ENCODE results near the gene TNFRSF1B.

Gene TNFRSF1B

GRCh38 chr1:12228979-12229378, 62.2 kb downstream of the TNFRSF1B start:
- peaks cover 5% of the 10 kb centered on the region for H3K79me2 ChIP-seq (ENCODE audit: control insufficient read depth, insufficient read depth, low read length, poor library complexity)
- H3K79me1 ChIP-seq (ENCODE audit: low read length), result peaks cover 5% of the 10 kb centered on the region
- H4K91ac ChIP-seq (ENCODE audit: low read depth, low read length), result no peak overlapping the region
- H4K8ac ChIP-seq (ENCODE audit: low read depth, low read length), result no peak overlapping the region
- H3K9ac ChIP-seq (ENCODE audit: low read length), result no peak overlapping the region
- H2BK12ac ChIP-seq (ENCODE audit: low read length), result no peak overlapping the region
- H3K4me3 ChIP-seq (ENCODE audit: low read depth, low read length), result no peak overlapping the region
- no peak overlapping the region for H3K27ac ChIP-seq (ENCODE audit: low read depth, low read length)
- H4K12ac ChIP-seq (ENCODE audit: low read depth, low read length), result no peak overlapping the region
- H3K9me3 ChIP-seq (ENCODE audit: insufficient read depth, low read depth, low read length), result no peaks in the 10 kb centered on the region
- H3K4ac ChIP-seq (ENCODE audit: low read depth, low read length), result no peak overlapping the region
- no peak overlapping the region for H3K4me2 ChIP-seq (ENCODE audit: low read length)
- H2BK5ac ChIP-seq (ENCODE audit: low read depth, low read length, poor library complexity), result no peak overlapping the region
- H3K27me3 ChIP-seq (ENCODE audit: insufficient read depth, low read length), result no peaks in the 10 kb centered on the region
- H2AK5ac ChIP-seq (ENCODE audit: low read length), result no peak overlapping the region
- no peaks in the 10 kb centered on the region for H3K36me3 ChIP-seq (ENCODE audit: control insufficient read depth in 1 of 2, insufficient read depth in 2 of 2, low read length in 2 of 2)
- no peak overlapping the region for H3K14ac ChIP-seq (ENCODE audit: low read length)
- H3K4me1 ChIP-seq (ENCODE audit: control insufficient read depth in 1 of 2, insufficient read depth in 2 of 2, low read length in 2 of 2), result peaks cover 3 to 5% of the 10 kb centered on the region in 2 experiments
- H3K18ac ChIP-seq (ENCODE audit: low read length), result no peak overlapping the region
- no peak overlapping the region for H2AFZ ChIP-seq (ENCODE audit: insufficient read depth, low read length, poor library complexity)
- no peak overlapping the region for H2BK120ac ChIP-seq (ENCODE audit: insufficient read depth, low read length, poor library complexity)
- H3K23ac ChIP-seq (ENCODE audit: low read length), result no peak overlapping the region
- DNase-seq, result no peak
- no CpG with 5 or more reads among the region's 7 CpGs for WGBS (ENCODE audit: extremely low coverage, insufficient coverage, insufficient read length)

DNA sequence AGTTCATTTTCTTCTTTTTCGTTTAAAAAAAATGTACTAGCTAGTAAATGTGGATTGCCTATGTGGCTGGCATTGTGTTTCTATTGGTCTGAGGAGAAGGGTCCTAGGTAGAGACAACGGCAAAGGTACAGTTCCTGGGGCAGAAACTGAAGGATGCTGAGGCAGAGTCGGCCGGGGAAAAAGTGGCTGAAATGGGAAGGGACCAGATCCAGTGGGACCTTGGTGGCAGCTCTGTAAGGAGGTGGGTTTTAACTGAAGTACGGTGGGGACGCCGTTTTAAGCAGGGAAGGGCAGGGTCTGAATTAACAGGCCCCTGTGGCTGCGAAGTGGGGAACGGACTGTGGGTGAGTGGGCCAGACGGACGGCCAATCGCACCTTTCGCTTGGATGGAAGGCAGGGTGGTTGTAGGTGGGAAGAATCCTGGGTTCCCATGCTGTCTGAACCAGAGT, 62.6 kb downstream of the TNFRSF1B start:
- Histone ChIP-seq H3K14ac (ENCODE audit: low read length) (no peak overlapping the region), H2BK12ac (ENCODE audit: low read length) (no peak overlapping the region), H2BK120ac (ENCODE audit: insufficient read depth, low read length, poor library complexity) (no peak overlapping the region), H2AK5ac (ENCODE audit: low read length) (no peak overlapping the region), H3K27me3 (ENCODE audit: insufficient read depth, low read length) (no peaks in the 10 kb centered on the region), H3K23ac (ENCODE audit: low read length) (no peak overlapping the region), H3K4me1 (ENCODE audit: control insufficient read depth in 1 of 2, insufficient read depth in 2 of 2, low read length in 2 of 2) (peaks cover 3 to 5% of the 10 kb centered on the region in 2 experiments), H3K79me2 (ENCODE audit: control insufficient read depth, insufficient read depth, low read length, poor library complexity) (peaks cover 5% of the 10 kb centered on the region), H4K8ac (ENCODE audit: low read depth, low read length) (peak overlapping the region; percentile 25), H3K36me3 (ENCODE audit: control insufficient read depth in 1 of 2, insufficient read depth in 2 of 2, low read length in 2 of 2) (no peaks in the 10 kb centered on the region), H3K4me2 (ENCODE audit: low read length) (no peak overlapping the region), H2AFZ (ENCODE audit: insufficient read depth, low read length, poor library complexity) (peak overlapping the region; percentile 57), H3K4ac (ENCODE audit: low read depth, low read length) (no peak overlapping the region), H3K18ac (ENCODE audit: low read length) (no peak overlapping the region), H4K91ac (ENCODE audit: low read depth, low read length) (no peak overlapping the region), H2BK5ac (ENCODE audit: low read depth, low read length, poor library complexity) (no peak overlapping the region), H3K27ac (ENCODE audit: low read depth, low read length) (no peak overlapping the region), H3K9me3 (ENCODE audit: insufficient read depth, low read depth, low read length) (no peaks in the 10 kb centered on the region), H3K4me3 (ENCODE audit: low read depth, low read length) (no peak overlapping the region), H4K12ac (ENCODE audit: low read depth, low read length) (no peak overlapping the region), H3K9ac (ENCODE audit: low read length) (no peak overlapping the region), H3K79me1 (ENCODE audit: low read length) (peaks cover 5% of the 10 kb centered on the region)
- WGBS (ENCODE audit: extremely low coverage, insufficient coverage, insufficient read length), result no CpG with 5 or more reads among the region's 13 CpGs
- DNase-seq, result no peak

DNA sequence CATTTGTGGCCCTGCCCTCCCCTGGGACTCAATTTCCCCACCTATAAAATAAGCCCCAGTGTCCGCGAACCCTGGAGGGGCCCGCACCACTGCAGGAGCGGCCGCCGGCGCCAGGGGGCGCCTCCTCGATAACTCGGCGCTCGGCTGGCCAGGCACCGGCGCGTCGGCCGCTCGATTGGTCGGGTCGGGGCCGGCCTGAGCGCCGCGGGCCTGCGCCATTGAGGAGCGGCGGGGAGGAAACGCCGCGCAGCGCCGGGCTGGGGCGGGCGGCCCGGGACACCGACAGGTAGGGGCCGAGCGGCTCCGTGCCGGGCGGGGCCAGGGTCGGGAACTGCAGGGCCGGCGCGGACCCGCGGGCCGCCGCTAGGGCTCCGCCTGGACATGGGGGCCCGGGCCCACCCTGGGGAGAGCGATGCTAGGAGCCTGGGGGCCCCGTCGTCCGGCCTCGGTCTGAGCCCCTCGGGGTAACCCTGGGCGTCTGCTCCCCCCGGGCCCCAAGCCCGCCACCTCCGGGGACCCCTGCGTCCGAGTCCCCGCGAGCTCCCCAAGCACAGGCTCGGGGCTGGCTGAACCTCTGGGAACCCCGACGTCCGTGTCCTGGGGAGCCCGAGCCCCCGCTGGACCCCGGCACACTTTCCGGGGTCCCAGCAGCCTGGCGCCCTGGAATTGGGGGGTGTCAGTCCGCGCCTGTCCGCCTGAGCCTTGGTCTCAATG, 63.2 kb downstream of the TNFRSF1B start, which contains the start of gene VPS13D:
VPS13D (plus strand) TSS at position 196 of the 714 bp plus-strand sequence. CDS start 4,237 bp downstream, outside the sequence.
- H3K4me1 ChIP-seq (ENCODE audit: control insufficient read depth in 1 of 2, insufficient read depth in 2 of 2, low read length in 2 of 2), result peaks cover 3 to 5% of the 10 kb centered on the region in 2 experiments
- H2BK12ac ChIP-seq (ENCODE audit: low read length), result no peak within 1 kb of the TSS
- H3K4me2 ChIP-seq (ENCODE audit: low read length), result peak within 1 kb of the TSS; percentile 70
- peak within 1 kb of the TSS; percentile 90 for H3K9ac ChIP-seq (ENCODE audit: low read length)
- peak within 1 kb of the TSS; percentile 23 for H2BK5ac ChIP-seq (ENCODE audit: low read depth, low read length, poor library complexity)
- H3K36me3 ChIP-seq (ENCODE audit: control insufficient read depth in 1 of 2, insufficient read depth in 2 of 2, low read length in 2 of 2), result no peaks in the 10 kb centered on the region
- no peaks in the 10 kb centered on the region for H3K9me3 ChIP-seq (ENCODE audit: insufficient read depth, low read depth, low read length)
- peak within 1 kb of the TSS; percentile 86 for H3K4me3 ChIP-seq (ENCODE audit: low read depth, low read length)
- peaks cover 5% of the 10 kb centered on the region for H3K79me2 ChIP-seq (ENCODE audit: control insufficient read depth, insufficient read depth, low read length, poor library complexity)
- H4K91ac ChIP-seq (ENCODE audit: low read depth, low read length), result peak within 1 kb of the TSS; percentile 64
- DNase-seq, result peak; percentile 79 to 86
- peak within 1 kb of the TSS; percentile 14 for H4K12ac ChIP-seq (ENCODE audit: low read depth, low read length)
- H2AFZ ChIP-seq (ENCODE audit: insufficient read depth, low read length, poor library complexity), result peak within 1 kb of the TSS; percentile 78
- peak within 1 kb of the TSS; percentile 87 for H4K8ac ChIP-seq (ENCODE audit: low read depth, low read length)
- H3K18ac ChIP-seq (ENCODE audit: low read length), result peak within 1 kb of the TSS; percentile 85
- no CpG with 5 or more reads among the region's 77 CpGs for WGBS (ENCODE audit: extremely low coverage, insufficient coverage, insufficient read length)
- peak within 1 kb of the TSS; percentile 49 for H3K4ac ChIP-seq (ENCODE audit: low read depth, low read length)
- peaks cover 5% of the 10 kb centered on the region for H3K79me1 ChIP-seq (ENCODE audit: low read length)
- no peak within 1 kb of the TSS for H2AK5ac ChIP-seq (ENCODE audit: low read length)
- H2BK120ac ChIP-seq (ENCODE audit: insufficient read depth, low read length, poor library complexity), result peak within 1 kb of the TSS; percentile 8
- peak within 1 kb of the TSS; percentile 71 for H3K14ac ChIP-seq (ENCODE audit: low read length)
- H3K27me3 ChIP-seq (ENCODE audit: insufficient read depth, low read length), result no peaks in the 10 kb centered on the region
- no peak within 1 kb of the TSS for H3K23ac ChIP-seq (ENCODE audit: low read length)
- H3K27ac ChIP-seq (ENCODE audit: low read depth, low read length), result peak within 1 kb of the TSS; percentile 0

GRCh38 chr1:12230549-12231275, 63.9 kb downstream of the TNFRSF1B start:
- peak overlapping the region; percentile 6 for H4K12ac ChIP-seq (ENCODE audit: low read depth, low read length)
- WGBS (ENCODE audit: extremely low coverage, insufficient coverage, insufficient read length), result no CpG with 5 or more reads among the region's 36 CpGs
- peak overlapping the region; percentile 70 for H3K4me2 ChIP-seq (ENCODE audit: low read length)

More at GRCh38 chr1:12230549-12231275, 63.9 kb downstream of the TNFRSF1B start:
- Histone ChIP-seq H3K36me3 (ENCODE audit: control insufficient read depth in 1 of 2, insufficient read depth in 2 of 2, low read length in 2 of 2) (peaks cover 2 to 3% of the 10 kb centered on the region in 2 experiments), H2AFZ (ENCODE audit: insufficient read depth, low read length, poor library complexity) (peak overlapping the region; percentile 78), H2BK5ac (ENCODE audit: low read depth, low read length, poor library complexity) (peak overlapping the region; percentile 2), H3K79me2 (ENCODE audit: control insufficient read depth, insufficient read depth, low read length, poor library complexity) (peaks cover 5% of the 10 kb centered on the region), H2BK12ac (ENCODE audit: low read length) (no peak overlapping the region), H3K23ac (ENCODE audit: low read length) (no peak overlapping the region), H3K27ac (ENCODE audit: low read depth, low read length) (peak overlapping the region; percentile 0), H3K4me1 (ENCODE audit: control insufficient read depth in 1 of 2, insufficient read depth in 2 of 2, low read length in 2 of 2) (peaks cover 3 to 5% of the 10 kb centered on the region in 2 experiments), H3K9me3 (ENCODE audit: insufficient read depth, low read depth, low read length) (no peaks in the 10 kb centered on the region), H2BK120ac (ENCODE audit: insufficient read depth, low read length, poor library complexity) (no peak overlapping the region), H3K79me1 (ENCODE audit: low read length) (peaks cover 5% of the 10 kb centered on the region), H4K91ac (ENCODE audit: low read depth, low read length) (peak overlapping the region; percentile 64), H3K27me3 (ENCODE audit: insufficient read depth, low read length) (no peaks in the 10 kb centered on the region), H3K4me3 (ENCODE audit: low read depth, low read length) (peak overlapping the region; percentile 86), H3K14ac (ENCODE audit: low read length) (peak overlapping the region; percentile 71), H3K4ac (ENCODE audit: low read depth, low read length) (peak overlapping the region; percentile 49), H2AK5ac (ENCODE audit: low read length) (no peak overlapping the region), H4K8ac (ENCODE audit: low read depth, low read length) (peak overlapping the region; percentile 87), H3K9ac (ENCODE audit: low read length) (peak overlapping the region; percentile 90), H3K18ac (ENCODE audit: low read length) (peak overlapping the region; percentile 85)
- DNase-seq, result peak; percentile 32 to 47
